GM10266 (cell line): ENCODE data around the gene GATAD2B.
"Not testable (repeated sequence)": the region's sequence is repeated elsewhere in the genome, so short reads cannot be mapped to it uniquely, and the experiment has no call there.

Source experiments
- DNase-seq: peaks from one replicate; pipeline ENCODE4 v3.0.0; 2012; ENCODE audit errors: extremely low spot score
- CTCF ChIP-seq: IDR thresholded peaks from 2 replicates; pipeline ENCODE4 v1.5.1; 2012; ENCODE audit warnings: mild to moderate bottlenecking, low read depth; ENCODE audit not compliant: control insufficient read depth, insufficient read depth; ENCODE audit errors: missing control alignments

The GATAD2B gene

GRCh38 chr1:153789478-153790034, 133.2 kb downstream of the GATAD2B start:
- no peak for DNase-seq
- TF ChIP-seq CTCF = no peak

- DNase-seq = no peak
- no peak for TF ChIP-seq CTCF
Observed at GRCh38 chr1:153786038-153786790, 136.6 kb downstream of the GATAD2B start.

GRCh38 chr1:153783233-153784190, 139.3 kb downstream of the GATAD2B start:
- peak; percentile 97 for DNase-seq
- TF ChIP-seq CTCF = no peak

- DNase-seq = not testable (repeated sequence)
Observed at GRCh38 chr1:153782648-153783047, 140.1 kb downstream of the GATAD2B start.

GRCh38 chr1:153780551-153780950, 142.2 kb downstream of the GATAD2B start:
- no peak for DNase-seq
- no peak for TF ChIP-seq CTCF

- DNase-seq = no peak
- TF ChIP-seq CTCF = no peak
Observed at GRCh38 chr1:153779781-153780541, 142.8 kb downstream of the GATAD2B start.
